Measurements from ENCODE around the gene ITGA2.
"Not testable (repeated sequence)": the region's sequence is repeated elsewhere in the genome, so short reads cannot be mapped to it uniquely, and the experiment has no call there.

ITGA2 gene

DNA sequence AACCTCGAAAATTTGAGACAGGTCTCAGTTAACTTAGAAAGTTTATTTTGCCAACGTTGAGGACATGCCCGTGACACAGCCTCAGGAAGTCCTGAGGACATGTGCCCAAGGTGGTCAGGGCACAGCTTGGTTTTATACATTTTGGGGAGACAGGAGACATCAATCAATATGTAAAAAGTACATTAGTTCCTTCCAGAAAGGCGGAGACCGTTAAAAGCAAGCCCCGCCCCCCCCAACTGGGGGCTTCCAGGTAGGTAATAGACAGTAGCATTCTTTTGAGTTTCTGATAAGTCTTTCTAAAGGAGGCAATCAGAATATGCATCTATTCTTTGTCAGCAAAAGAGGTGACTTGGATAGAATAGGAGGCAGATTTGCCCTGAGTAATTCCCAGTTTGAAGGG is 121.0 kb downstream of the ITGA2 start:
- ATAC-seq, result peak; percentile 8
- no peak for TF ChIP-seq SNAI2 (CRISPR knock-in tag; IDR thresholded peaks at IDR 0.05)
- TF ChIP-seq TCF4 (CRISPR knock-in tag; IDR thresholded peaks at IDR 0.05; ENCODE audit: borderline replicate concordance), result no peak
- no peak for TF ChIP-seq ZNF565 (CRISPR knock-in tag; conservative IDR thresholded peaks at IDR 0.05; ENCODE audit: low read depth)
- no peak for TF ChIP-seq ZC3H10 (CRISPR knock-in tag; IDR thresholded peaks at IDR 0.05)
- TF ChIP-seq, protein P1, sequence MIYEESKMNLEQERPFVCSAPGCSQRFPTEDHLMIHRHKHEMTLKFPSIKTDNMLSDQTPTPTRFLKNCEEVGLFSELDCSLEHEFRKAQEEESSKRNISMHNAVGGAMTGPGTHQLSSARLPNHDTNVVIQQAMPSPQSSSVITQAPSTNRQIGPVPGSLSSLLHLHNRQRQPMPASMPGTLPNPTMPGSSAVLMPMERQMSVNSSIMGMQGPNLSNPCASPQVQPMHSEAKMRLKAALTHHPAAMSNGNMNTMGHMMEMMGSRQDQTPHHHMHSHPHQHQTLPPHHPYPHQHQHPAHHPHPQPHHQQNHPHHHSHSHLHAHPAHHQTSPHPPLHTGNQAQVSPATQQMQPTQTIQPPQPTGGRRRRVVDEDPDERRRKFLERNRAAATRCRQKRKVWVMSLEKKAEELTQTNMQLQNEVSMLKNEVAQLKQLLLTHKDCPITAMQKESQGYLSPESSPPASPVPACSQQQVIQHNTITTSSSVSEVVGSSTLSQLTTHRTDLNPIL (CRISPR knock-in tag; IDR thresholded peaks at IDR 0.05; ENCODE audit: low read depth), result no peak

DNA sequence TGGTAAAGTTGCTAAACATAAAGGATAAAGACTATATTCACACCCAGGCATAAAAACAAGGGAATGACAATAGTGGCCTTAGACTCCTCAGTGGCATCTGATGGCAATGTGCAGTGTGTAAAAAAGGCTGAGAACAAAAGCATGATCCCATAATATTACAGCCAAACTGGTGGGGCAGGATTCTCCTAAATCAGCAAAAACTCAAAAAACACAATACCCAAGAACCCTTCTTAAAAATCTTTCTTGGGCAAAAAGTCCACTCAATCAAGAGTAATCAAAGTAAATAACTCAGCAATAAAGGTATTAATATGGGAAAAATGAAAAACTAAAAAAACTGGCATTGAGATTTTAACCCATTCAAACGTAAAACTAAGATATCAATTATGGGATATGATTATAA is 122.0 kb downstream of the ITGA2 start:
- ATAC-seq, result no peak

DNA sequence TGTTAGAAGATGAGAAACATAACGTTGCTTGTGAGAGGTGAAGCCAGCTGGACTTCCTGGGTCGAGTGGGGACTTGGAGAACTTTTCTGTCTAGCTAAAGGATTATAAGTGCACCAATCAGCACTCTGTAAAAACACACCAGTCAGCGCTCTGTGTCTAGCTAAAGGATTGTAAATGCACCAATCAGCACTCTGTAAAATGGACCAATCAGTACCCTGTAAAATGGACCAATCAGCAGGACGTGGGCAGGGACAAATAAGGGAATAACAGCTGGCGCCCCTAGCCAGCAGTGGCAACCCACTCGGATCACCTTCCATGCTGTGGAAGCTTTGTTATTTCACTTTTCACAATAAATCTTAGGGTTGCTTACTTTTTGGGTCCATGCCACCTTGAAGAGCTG is 123.2 kb downstream of the ITGA2 start:
- not testable (repeated sequence) for ATAC-seq

More for the DNA sequence above, 122.0 kb downstream of the ITGA2 start:
- TF ChIP-seq TOX (CRISPR knock-in tag; IDR thresholded peaks at IDR 0.05; ENCODE audit: borderline replicate concordance) (no peak), ZNF8 (CRISPR knock-in tag; IDR thresholded peaks at IDR 0.05) (no peak), ZFP3 (CRISPR knock-in tag; IDR thresholded peaks at IDR 0.05) (no peak), ZC3H10 (CRISPR knock-in tag; IDR thresholded peaks at IDR 0.05) (no peak), RARB (CRISPR knock-in tag; IDR thresholded peaks at IDR 0.05) (no peak), ZNF565 (CRISPR knock-in tag; conservative IDR thresholded peaks at IDR 0.05; ENCODE audit: low read depth) (no peak), ISL1 (CRISPR knock-in tag; IDR thresholded peaks at IDR 0.05) (no peak), BACH2 (CRISPR knock-in tag; IDR thresholded peaks at IDR 0.05; ENCODE audit: borderline replicate concordance) (no peak), TCF4 (CRISPR knock-in tag; IDR thresholded peaks at IDR 0.05; ENCODE audit: borderline replicate concordance) (no peak), ZFP30 (CRISPR knock-in tag; IDR thresholded peaks at IDR 0.05) (no peak), ZNF70 (CRISPR knock-in tag; IDR thresholded peaks at IDR 0.05) (no peak), ESRRG (CRISPR knock-in tag; IDR thresholded peaks at IDR 0.05) (no peak), OSR1 (CRISPR knock-in tag; IDR thresholded peaks at IDR 0.05) (no peak), CSRNP3 (CRISPR knock-in tag; IDR thresholded peaks at IDR 0.05) (no peak), CSDC2 (CRISPR knock-in tag; IDR thresholded peaks at IDR 0.05) (no peak), PPARA (CRISPR knock-in tag; IDR thresholded peaks at IDR 0.05; ENCODE audit: borderline replicate concordance) (no peak)
- TF ChIP-seq, protein P2, sequence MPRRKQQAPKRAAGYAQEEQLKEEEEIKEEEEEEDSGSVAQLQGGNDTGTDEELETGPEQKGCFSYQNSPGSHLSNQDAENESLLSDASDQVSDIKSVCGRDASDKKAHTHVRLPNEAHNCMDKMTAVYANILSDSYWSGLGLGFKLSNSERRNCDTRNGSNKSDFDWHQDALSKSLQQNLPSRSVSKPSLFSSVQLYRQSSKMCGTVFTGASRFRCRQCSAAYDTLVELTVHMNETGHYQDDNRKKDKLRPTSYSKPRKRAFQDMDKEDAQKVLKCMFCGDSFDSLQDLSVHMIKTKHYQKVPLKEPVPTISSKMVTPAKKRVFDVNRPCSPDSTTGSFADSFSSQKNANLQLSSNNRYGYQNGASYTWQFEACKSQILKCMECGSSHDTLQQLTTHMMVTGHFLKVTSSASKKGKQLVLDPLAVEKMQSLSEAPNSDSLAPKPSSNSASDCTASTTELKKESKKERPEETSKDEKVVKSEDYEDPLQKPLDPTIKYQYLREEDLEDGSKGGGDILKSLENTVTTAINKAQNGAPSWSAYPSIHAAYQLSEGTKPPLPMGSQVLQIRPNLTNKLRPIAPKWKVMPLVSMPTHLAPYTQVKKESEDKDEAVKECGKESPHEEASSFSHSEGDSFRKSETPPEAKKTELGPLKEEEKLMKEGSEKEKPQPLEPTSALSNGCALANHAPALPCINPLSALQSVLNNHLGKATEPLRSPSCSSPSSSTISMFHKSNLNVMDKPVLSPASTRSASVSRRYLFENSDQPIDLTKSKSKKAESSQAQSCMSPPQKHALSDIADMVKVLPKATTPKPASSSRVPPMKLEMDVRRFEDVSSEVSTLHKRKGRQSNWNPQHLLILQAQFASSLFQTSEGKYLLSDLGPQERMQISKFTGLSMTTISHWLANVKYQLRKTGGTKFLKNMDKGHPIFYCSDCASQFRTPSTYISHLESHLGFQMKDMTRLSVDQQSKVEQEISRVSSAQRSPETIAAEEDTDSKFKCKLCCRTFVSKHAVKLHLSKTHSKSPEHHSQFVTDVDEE (CRISPR knock-in tag; IDR thresholded peaks at IDR 0.05), result no peak
- TF ChIP-seq, protein P3, sequence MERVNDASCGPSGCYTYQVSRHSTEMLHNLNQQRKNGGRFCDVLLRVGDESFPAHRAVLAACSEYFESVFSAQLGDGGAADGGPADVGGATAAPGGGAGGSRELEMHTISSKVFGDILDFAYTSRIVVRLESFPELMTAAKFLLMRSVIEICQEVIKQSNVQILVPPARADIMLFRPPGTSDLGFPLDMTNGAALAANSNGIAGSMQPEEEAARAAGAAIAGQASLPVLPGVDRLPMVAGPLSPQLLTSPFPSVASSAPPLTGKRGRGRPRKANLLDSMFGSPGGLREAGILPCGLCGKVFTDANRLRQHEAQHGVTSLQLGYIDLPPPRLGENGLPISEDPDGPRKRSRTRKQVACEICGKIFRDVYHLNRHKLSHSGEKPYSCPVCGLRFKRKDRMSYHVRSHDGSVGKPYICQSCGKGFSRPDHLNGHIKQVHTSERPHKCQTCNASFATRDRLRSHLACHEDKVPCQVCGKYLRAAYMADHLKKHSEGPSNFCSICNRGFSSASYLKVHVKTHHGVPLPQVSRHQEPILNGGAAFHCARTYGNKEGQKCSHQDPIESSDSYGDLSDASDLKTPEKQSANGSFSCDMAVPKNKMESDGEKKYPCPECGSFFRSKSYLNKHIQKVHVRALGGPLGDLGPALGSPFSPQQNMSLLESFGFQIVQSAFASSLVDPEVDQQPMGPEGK (CRISPR knock-in tag; IDR thresholded peaks at IDR 0.05; ENCODE audit: borderline replicate concordance), result no peak
- TF ChIP-seq, protein P1 (CRISPR knock-in tag; IDR thresholded peaks at IDR 0.05; ENCODE audit: low read depth), result no peak

- ATAC-seq, result no peak
- no peak for TF ChIP-seq ZNF565 (CRISPR knock-in tag; conservative IDR thresholded peaks at IDR 0.05; ENCODE audit: low read depth)
- no peak for TF ChIP-seq CSRNP3 (CRISPR knock-in tag; IDR thresholded peaks at IDR 0.05)
- TF ChIP-seq, protein P1 (CRISPR knock-in tag; IDR thresholded peaks at IDR 0.05; ENCODE audit: low read depth), result no peak
- TF ChIP-seq TOX (CRISPR knock-in tag; IDR thresholded peaks at IDR 0.05; ENCODE audit: borderline replicate concordance), result no peak
- TF ChIP-seq ESRRG (CRISPR knock-in tag; IDR thresholded peaks at IDR 0.05), result no peak
- no peak for TF ChIP-seq ZNF8 (CRISPR knock-in tag; IDR thresholded peaks at IDR 0.05)
- TF ChIP-seq GLIS3 (CRISPR knock-in tag; IDR thresholded peaks at IDR 0.05), result no peak
- no peak for TF ChIP-seq ZFP30 (CRISPR knock-in tag; IDR thresholded peaks at IDR 0.05)
- TF ChIP-seq ZFP3 (CRISPR knock-in tag; IDR thresholded peaks at IDR 0.05), result no peak
- TF ChIP-seq, protein P2 (CRISPR knock-in tag; IDR thresholded peaks at IDR 0.05), result no peak
- no peak for TF ChIP-seq CSDC2 (CRISPR knock-in tag; IDR thresholded peaks at IDR 0.05)
Measured at GRCh38 chr5:53112909-53113308, 123.8 kb downstream of the ITGA2 start.

Data from SK-N-SH treated with all-trans-retinoic acid at 6 μM for 48 hours (cell line).